Prostate gland (tissue), 2 donors: ENCODE measurements around the gene ANKRD23.

Experiments used
- CTCF ChIP-seq, 4 experiments: fragments of 200-600 bp in 2 of 4; fragments of 450-650 bp in 2 of 4; sonication (generic) in 2 of 4; IDR thresholded peaks; 1 replicate in 3 of 4; 2 replicates in 1 of 4; pipeline ENCODE4 v1.5.1; 2016 to 2019; ENCODE audit warnings: antibody characterized with exemption in 4 of 4, mild to moderate bottlenecking in 2 of 4, moderate library complexity in 2 of 4
- POLR2A ChIP-seq: fragments of 450-650 bp; IDR thresholded peaks from one replicate; pipeline ENCODE4 v1.6.1; 2016; ENCODE audit warnings: antibody characterized with exemption, mild to moderate bottlenecking
- POLR2AphosphoS5 ChIP-seq: sonication (generic); formaldehyde crosslinking; IDR thresholded peaks from one replicate; pipeline ENCODE4 v1.6.1; 2017; ENCODE audit warnings: antibody characterized with exemption

GRCh38 chr2:96875498-96876268 is 31.9 kb upstream of the ANKRD23 start:
- no peak for TF ChIP-seq CTCF (IDR thresholded peaks at IDR 0.05)
- no peak for TF ChIP-seq POLR2A
- TF ChIP-seq POLR2AphosphoS5, result no peak
